ENCODE measurements around the gene CENPH. TPM values are rescaled to one million over a fixed set of nuclear protein-coding genes. Genes with fewer than 3 reads are reported as not detected.
A peak's percentile ranks its signal among the peaks of the same experiment; 100 is the strongest.
"Not testable (repeated sequence)": the region's sequence is repeated elsewhere in the genome, so short reads cannot be mapped to it uniquely, and the experiment has no call there.

Gene CENPH
- total RNA-seq, 1 donor, result 6.1 TPM

- not testable (repeated sequence) for H3K4me1 ChIP-seq (ENCODE audit: insufficient read depth, low read length); H3K27me3 ChIP-seq (ENCODE audit: insufficient read depth, low read length); H3K9me3 ChIP-seq (ENCODE audit: low read depth, low read length); H3K4me3 ChIP-seq (ENCODE audit: low read length)
Measured at GRCh38 chr5:69181659-69182293, 7.6 kb upstream of the CENPH start.

GRCh38 chr5:69184621-69185020, 4.8 kb upstream of the CENPH start:
- H3K27me3 ChIP-seq (ENCODE audit: insufficient read depth, low read length), result no peaks in the 10 kb centered on the region
- no peak overlapping the region for H3K4me3 ChIP-seq (ENCODE audit: low read length)
- H3K9me3 ChIP-seq (ENCODE audit: low read depth, low read length), result no peaks in the 10 kb centered on the region
- H3K4me1 ChIP-seq (ENCODE audit: insufficient read depth, low read length), result peaks cover 8% of the 10 kb centered on the region

GRCh38 chr5:69187342-69187741, 2.0 kb upstream of the CENPH start:
- Histone ChIP-seq H3K4me3 (ENCODE audit: low read length) (no peak overlapping the region), H3K4me1 (ENCODE audit: insufficient read depth, low read length) (peaks cover 17% of the 10 kb centered on the region)

GRCh38 chr5:69188811-69189161, 597 bp upstream of the CENPH start:
- peaks cover 17% of the 10 kb centered on the region for H3K4me1 ChIP-seq (ENCODE audit: insufficient read depth, low read length)
- H3K9me3 ChIP-seq (ENCODE audit: low read depth, low read length), result no peaks in the 10 kb centered on the region
- no peaks in the 10 kb centered on the region for H3K27me3 ChIP-seq (ENCODE audit: insufficient read depth, low read length)
- peak overlapping the region; percentile 96 for H3K4me3 ChIP-seq (ENCODE audit: low read length)

More at GRCh38 chr5:69187342-69187741, 2.0 kb upstream of the CENPH start:
- H3K27me3 ChIP-seq (ENCODE audit: insufficient read depth, low read length), result no peaks in the 10 kb centered on the region
- no peaks in the 10 kb centered on the region for H3K9me3 ChIP-seq (ENCODE audit: low read depth, low read length)

GRCh38 chr5:69202497-69202896, 13.1 kb downstream of the CENPH start:
- no peaks in the 10 kb centered on the region for H3K27me3 ChIP-seq (ENCODE audit: insufficient read depth, low read length)
- H3K4me1 ChIP-seq (ENCODE audit: insufficient read depth, low read length), result peaks cover 11% of the 10 kb centered on the region
- no peak overlapping the region for H3K4me3 ChIP-seq (ENCODE audit: low read length)
- H3K9me3 ChIP-seq (ENCODE audit: low read depth, low read length), result no peaks in the 10 kb centered on the region

- no peak overlapping the region for H3K4me3 ChIP-seq (ENCODE audit: low read length)
- peaks cover 4% of the 10 kb centered on the region for H3K4me1 ChIP-seq (ENCODE audit: insufficient read depth, low read length)
- no peaks in the 10 kb centered on the region for H3K27me3 ChIP-seq (ENCODE audit: insufficient read depth, low read length)
- H3K9me3 ChIP-seq (ENCODE audit: low read depth, low read length), result no peaks in the 10 kb centered on the region
Measured at GRCh38 chr5:69206528-69207190, 17.3 kb downstream of the CENPH start.

- no peak overlapping the region for H3K4me3 ChIP-seq (ENCODE audit: low read length)
- no peaks in the 10 kb centered on the region for H3K4me1 ChIP-seq (ENCODE audit: insufficient read depth, low read length)
- no peaks in the 10 kb centered on the region for H3K9me3 ChIP-seq (ENCODE audit: low read depth, low read length)
- H3K27me3 ChIP-seq (ENCODE audit: insufficient read depth, low read length), result no peaks in the 10 kb centered on the region
Measured at GRCh38 chr5:69209602-69210001, 20.2 kb downstream of the CENPH start.

- H3K4me3 ChIP-seq (ENCODE audit: low read length), result no peak overlapping the region
- no peaks in the 10 kb centered on the region for H3K9me3 ChIP-seq (ENCODE audit: low read depth, low read length)
- H3K27me3 ChIP-seq (ENCODE audit: insufficient read depth, low read length), result no peaks in the 10 kb centered on the region
- no peaks in the 10 kb centered on the region for H3K4me1 ChIP-seq (ENCODE audit: insufficient read depth, low read length)
Measured at GRCh38 chr5:69211200-69211599, 21.8 kb downstream of the CENPH start.

- H3K9me3 ChIP-seq (ENCODE audit: low read depth, low read length), result no peaks in the 10 kb centered on the region
- H3K4me3 ChIP-seq (ENCODE audit: low read length), result no peak overlapping the region
- H3K27me3 ChIP-seq (ENCODE audit: insufficient read depth, low read length), result no peaks in the 10 kb centered on the region
- peaks cover 2% of the 10 kb centered on the region for H3K4me1 ChIP-seq (ENCODE audit: insufficient read depth, low read length)
Measured at GRCh38 chr5:69212022-69212421, 22.6 kb downstream of the CENPH start.

- H3K27me3 ChIP-seq (ENCODE audit: insufficient read depth, low read length), result no peaks in the 10 kb centered on the region
- no peak overlapping the region for H3K4me3 ChIP-seq (ENCODE audit: low read length)
- peaks cover 4% of the 10 kb centered on the region for H3K4me1 ChIP-seq (ENCODE audit: insufficient read depth, low read length)
- H3K9me3 ChIP-seq (ENCODE audit: low read depth, low read length), result no peaks in the 10 kb centered on the region
Measured at GRCh38 chr5:69213513-69214215, 24.3 kb downstream of the CENPH start.

- Histone ChIP-seq H3K4me1 (ENCODE audit: insufficient read depth, low read length) (peaks cover 10% of the 10 kb centered on the region), H3K4me3 (ENCODE audit: low read length) (peak overlapping the region; percentile 99), H3K27me3 (ENCODE audit: insufficient read depth, low read length) (no peaks in the 10 kb centered on the region)
Measured at GRCh38 chr5:69217151-69217511, 27.7 kb downstream of the CENPH start.

GRCh38 chr5:69217548-69218526, 28.5 kb downstream of the CENPH start:
- peak overlapping the region; percentile 99 for H3K4me3 ChIP-seq (ENCODE audit: low read length)
- H3K9me3 ChIP-seq (ENCODE audit: low read depth, low read length), result no peaks in the 10 kb centered on the region
- H3K27me3 ChIP-seq (ENCODE audit: insufficient read depth, low read length), result no peaks in the 10 kb centered on the region

More at GRCh38 chr5:69217151-69217511, 27.7 kb downstream of the CENPH start:
- H3K9me3 ChIP-seq (ENCODE audit: low read depth, low read length), result no peaks in the 10 kb centered on the region

GRCh38 chr5:69219939-69220338, 30.6 kb downstream of the CENPH start:
- H3K27me3 ChIP-seq (ENCODE audit: insufficient read depth, low read length), result no peaks in the 10 kb centered on the region
- H3K4me1 ChIP-seq (ENCODE audit: insufficient read depth, low read length), result peaks cover 10% of the 10 kb centered on the region
- no peak overlapping the region for H3K4me3 ChIP-seq (ENCODE audit: low read length)
- no peaks in the 10 kb centered on the region for H3K9me3 ChIP-seq (ENCODE audit: low read depth, low read length)

More at GRCh38 chr5:69217548-69218526, 28.5 kb downstream of the CENPH start:
- peaks cover 10% of the 10 kb centered on the region for H3K4me1 ChIP-seq (ENCODE audit: insufficient read depth, low read length)

- not testable (repeated sequence) for H3K9me3 ChIP-seq (ENCODE audit: low read depth, low read length); H3K27me3 ChIP-seq (ENCODE audit: insufficient read depth, low read length); H3K4me3 ChIP-seq (ENCODE audit: low read length)
- H3K4me1 ChIP-seq (ENCODE audit: insufficient read depth, low read length), result peaks cover 10% of the 10 kb centered on the region
Measured at GRCh38 chr5:69220371-69220770, 31.0 kb downstream of the CENPH start.

- H3K9me3 ChIP-seq (ENCODE audit: low read depth, low read length); H3K4me3 ChIP-seq (ENCODE audit: low read length); H3K27me3 ChIP-seq (ENCODE audit: insufficient read depth, low read length): not testable (repeated sequence)
- peaks cover 10% of the 10 kb centered on the region for H3K4me1 ChIP-seq (ENCODE audit: insufficient read depth, low read length)
Measured at GRCh38 chr5:69220833-69221232, 31.4 kb downstream of the CENPH start.

All from mononuclear cell (primary cell).